ENCODE measurements around the gene ST6GALNAC3. TPM values are rescaled to one million over a fixed set of nuclear protein-coding genes. Genes with fewer than 3 reads are reported as not detected.

The ST6GALNAC3 gene
- total RNA-seq, 1 experiment from 2014 or later, result 2.2 TPM

GRCh38 chr1:76501586-76502219 lies 427.2 kb downstream of the ST6GALNAC3 start:
- intact Hi-C loops (cut with micrococcal nuclease), result no loop called here
- Histone ChIP-seq H3K4me3 (replicated peaks in 1 of 2; ENCODE audit: low read depth in 1 of 2, low read length in 2 of 2) (no peak overlapping the region), H3K27ac (ENCODE audit: low read depth, low read length) (no peak overlapping the region), H3K9me2 (ENCODE audit: insufficient read depth) (no peaks in the 10 kb centered on the region), H3K4me2 (ENCODE audit: low read length) (no peak overlapping the region), H3K27me3 (ENCODE audit: insufficient read depth, low read length) (no peaks in the 10 kb centered on the region), H3K9ac (ENCODE audit: low read length) (no peak overlapping the region), H3K9me3 (ENCODE audit: control insufficient read depth in 1 of 2, insufficient read depth in 1 of 2, low read depth in 1 of 2, low read length in 2 of 2) (no peaks in the 10 kb centered on the region), H4K20me1 (ENCODE audit: insufficient read depth) (no peaks in the 10 kb centered on the region), H3K4me1 (ENCODE audit: control insufficient read depth in 1 of 2, insufficient read depth in 2 of 2, low read length in 2 of 2) (no peaks in the 10 kb centered on the region), H3K36me3 (ENCODE audit: control insufficient read depth in 1 of 2, insufficient read depth in 2 of 2, low read length in 2 of 2) (no peaks in the 10 kb centered on the region), H3K79me2 (ENCODE audit: insufficient read depth, low read length) (no peaks in the 10 kb centered on the region), H2AFZ (ENCODE audit: low read depth, low read length, poor library complexity, severe bottlenecking) (no peak overlapping the region)
- DNase-seq (ENCODE audit: low read depth, low spot score), result no peak
- ChIA-PET RAD21 (ENCODE audit: low non-redundant PET in 1 of 2, low total read pairs in 2 of 2, uncharacterized antibody in 2 of 2, unreplicated experiment in 2 of 2) (no interaction called here), CTCF (no interaction called here), POLR2A (no interaction called here)
- BruUV-seq (replicated peaks), result no TSS peak
- no peak for ATAC-seq
- TF ChIP-seq ELF1 (IDR thresholded peaks at IDR 0.05; ENCODE audit: borderline replicate concordance, low read depth) (no peak), ATF3 (IDR thresholded peaks at IDR 0.05) (no peak), JUND (IDR thresholded peaks at IDR 0.05) (no peak), TCF7L2 (IDR thresholded peaks at IDR 0.05; ENCODE audit: borderline replicate concordance, extremely low read depth, insufficient read depth, insufficient read length) (no peak), YY1 (IDR thresholded peaks at IDR 0.05; ENCODE audit: extremely low read depth, insufficient replicate concordance, low read depth, low read length) (no peak)

- no peaks in the 10 kb centered on the region for H3K9me3 ChIP-seq (ENCODE audit: control insufficient read depth in 1 of 2, insufficient read depth in 1 of 2, low read depth in 1 of 2, low read length in 2 of 2)
- ChIA-PET CTCF (no interaction called here), POLR2A (no interaction called here), RAD21 (ENCODE audit: low non-redundant PET in 1 of 2, low total read pairs in 2 of 2, uncharacterized antibody in 2 of 2, unreplicated experiment in 2 of 2) (no interaction called here)
- no peaks in the 10 kb centered on the region for H3K36me3 ChIP-seq (ENCODE audit: control insufficient read depth in 1 of 2, insufficient read depth in 2 of 2, low read length in 2 of 2)
- ATAC-seq (no peak), DNase-seq (ENCODE audit: low read depth, low spot score) (no peak)
- intact Hi-C loops (cut with micrococcal nuclease), result no loop called here
- H3K79me2 ChIP-seq (ENCODE audit: insufficient read depth, low read length), result no peaks in the 10 kb centered on the region
- no peak overlapping the region for H3K4me3 ChIP-seq (replicated peaks in 1 of 2; ENCODE audit: low read depth in 1 of 2, low read length in 2 of 2)
- no peak overlapping the region for H3K27ac ChIP-seq (ENCODE audit: low read depth, low read length)
- no peak overlapping the region for H3K4me2 ChIP-seq (ENCODE audit: low read length)
- BruUV-seq (replicated peaks), result no TSS peak
- no peak for TF ChIP-seq CEBPB (IDR thresholded peaks at IDR 0.05; ENCODE audit: low read depth)
- no peak for TF ChIP-seq JUND (IDR thresholded peaks at IDR 0.05)
- TF ChIP-seq YY1 (IDR thresholded peaks at IDR 0.05; ENCODE audit: extremely low read depth, insufficient replicate concordance, low read depth, low read length), result no peak
- no peak for TF ChIP-seq SRF (IDR thresholded peaks at IDR 0.05; ENCODE audit: low read depth)
- TF ChIP-seq TCF7L2 (IDR thresholded peaks at IDR 0.05; ENCODE audit: borderline replicate concordance, extremely low read depth, insufficient read depth, insufficient read length), result no peak
- TF ChIP-seq ATF3 (IDR thresholded peaks at IDR 0.05), result no peak
- TF ChIP-seq EZH2 (IDR thresholded peaks at IDR 0.05), result no peak
- no peak for TF ChIP-seq ZFX (IDR thresholded peaks at IDR 0.05)
- no peaks in the 10 kb centered on the region for H3K4me1 ChIP-seq (ENCODE audit: control insufficient read depth in 1 of 2, insufficient read depth in 2 of 2, low read length in 2 of 2)
- no peaks in the 10 kb centered on the region for H3K27me3 ChIP-seq (ENCODE audit: insufficient read depth, low read length)
- no peak overlapping the region for H3K9ac ChIP-seq (ENCODE audit: low read length)
- no peaks in the 10 kb centered on the region for H3K9me2 ChIP-seq (ENCODE audit: insufficient read depth)
- H2AFZ ChIP-seq (ENCODE audit: low read depth, low read length, poor library complexity, severe bottlenecking), result no peak overlapping the region
- no peaks in the 10 kb centered on the region for H4K20me1 ChIP-seq (ENCODE audit: insufficient read depth)
Measured at GRCh38 chr1:76503100-76503499, 428.6 kb downstream of the ST6GALNAC3 start.

Data from HCT116 (cell line).